Measurements from ENCODE around the gene TRIM45. TPM values are rescaled to one million over a fixed set of nuclear protein-coding genes. Genes with fewer than 3 reads are reported as not detected.

The TRIM45 gene
- total and polyA plus RNA-seq, 2 of the 4 experiments (the other 2 are of a cell fraction), result 2.0 to 5.1 TPM

GRCh38 chr1:117094841-117095604 is 26.5 kb downstream of the TRIM45 start:
- Histone ChIP-seq H4K5ac (ENCODE audit: low read depth, low read length) (peak overlapping the region; percentile 8; the same call in 1 of the 2 replicates), H3K14ac (replicated peaks; ENCODE audit: low read depth, low read length) (peak overlapping the region; percentile 66), H2AK5ac (ENCODE audit: low read depth, low read length) (peak overlapping the region; percentile 94), H3K23ac (ENCODE audit: low read depth, low read length) (no peak overlapping the region), H3K4me3 (ENCODE audit: insufficient read depth, low read depth, low read length) (no peak overlapping the region), H3K4me1 (ENCODE audit: control insufficient read depth, insufficient read depth, low read length) (peaks cover 24% of the 10 kb centered on the region), H4K8ac (ENCODE audit: low read depth in 2 of 2, low read length in 2 of 2) (peak overlapping the region; percentile 37 to 87; a peak in 2 of 4 replicates), H3K18ac (ENCODE audit: low read depth, low read length) (peak overlapping the region; percentile 21), H3K27ac (ENCODE audit: insufficient read depth, low read length) (peak overlapping the region; percentile 32; the same call in 1 of the 2 replicates), H3K56ac (ENCODE audit: extremely low read depth, insufficient read depth, low read length) (no peak overlapping the region), H3K9me1 (ENCODE audit: insufficient read depth, low read length) (peaks cover 25% of the 10 kb centered on the region), H3K4me2 (ENCODE audit: low read depth, low read length) (no peak overlapping the region), H2BK15ac (ENCODE audit: low read depth, low read length) (peak overlapping the region; percentile 26; the same call in 2 of the 3 replicates), H2AK9ac (replicated peaks; ENCODE audit: low read depth, low read length, poor library complexity) (no peak overlapping the region), H3K9me3 (ENCODE audit: control insufficient read depth, insufficient read depth, low read length) (no peaks in the 10 kb centered on the region), H4K20me1 (ENCODE audit: insufficient read depth, low read length) (peaks cover 3% of the 10 kb centered on the region; the same call in 1 of the 2 replicates), H2BK20ac (ENCODE audit: low read depth, low read length) (peak overlapping the region; percentile 84), H3K79me1 (ENCODE audit: low read depth in 1 of 2, low read length in 2 of 2) (peaks cover 0 to 8% of the 10 kb centered on the region in 2 experiments; a peak in 1 of 4 replicates), H4K91ac (ENCODE audit: insufficient read depth, low read depth, low read length) (peak overlapping the region; percentile 87), H3K36me3 (ENCODE audit: control insufficient read depth, insufficient read depth, low read length) (no peaks in the 10 kb centered on the region; the same call in 1 of the 2 replicates), H3K27me3 (ENCODE audit: control insufficient read depth, insufficient read depth, low read length) (no peaks in the 10 kb centered on the region), H2BK120ac (ENCODE audit: low read depth, low read length) (peak overlapping the region; percentile 78), H3K9ac (ENCODE audit: low read depth, low read length) (no peak overlapping the region), H2BK5ac (ENCODE audit: low read depth, low read length, poor library complexity, severe bottlenecking) (peak overlapping the region; percentile 86), H3K4ac (ENCODE audit: low read depth, low read length) (peak overlapping the region; percentile 76), H2AFZ (replicated peaks; ENCODE audit: low read length, poor library complexity) (no peak overlapping the region)
- no peak for TF ChIP-seq MXI1 (IDR thresholded peaks at IDR 0.05; ENCODE audit: borderline replicate concordance, low read depth, low read length)
- no peak for TF ChIP-seq ELK1 (IDR thresholded peaks at IDR 0.05; ENCODE audit: borderline replicate concordance, low read depth, low read length)
- TF ChIP-seq MAFK (IDR thresholded peaks at IDR 0.05; ENCODE audit: low read depth, low read length), result no peak
- TF ChIP-seq CTCF (conservative IDR thresholded peaks at IDR 0.05; ENCODE audit: low read depth, low read length), result no peak
- TF ChIP-seq RAD21 (IDR thresholded peaks at IDR 0.05; ENCODE audit: low read length), result no peak
- TF ChIP-seq BHLHE40 (IDR thresholded peaks at IDR 0.05; ENCODE audit: low read depth, low read length), result no peak
- no peak for TF ChIP-seq FOS (IDR thresholded peaks at IDR 0.05; ENCODE audit: low read depth, low read length)
- TF ChIP-seq MAZ (IDR thresholded peaks at IDR 0.05; ENCODE audit: borderline replicate concordance, low read depth, low read length), result no peak
- no peak for TF ChIP-seq CHD1 (IDR thresholded peaks at IDR 0.05; ENCODE audit: low read depth, low read length)
- no peak for TF ChIP-seq NFE2L2 (IDR thresholded peaks at IDR 0.05; ENCODE audit: low read depth, low read length)
- TF ChIP-seq POLR2A (IDR thresholded peaks at IDR 0.05; ENCODE audit: low read depth, low read length), result no peak
- TF ChIP-seq CEBPB (IDR thresholded peaks at IDR 0.05; ENCODE audit: low read depth, low read length), result no peak
- DNase-seq (peak; percentile 66), ATAC-seq (ENCODE audit: low read depth) (no peak)
- dilution Hi-C loops (cut with HindIII; ENCODE audit: low sequenced_read_pairs, unreplicated experiment), result no loop called here
- CTCF ChIA-PET, result interaction anchor here (0.8 to 2.8 kb wide), 6 partner anchors 15 to 34 kb away, joined by 3 to 11 read pairs (median 4); no protein-coding TSS in a partner anchor
- intact Hi-C loops (cut with micrococcal nuclease), result no loop called here
- WGBS, 2 experiments (ENCODE audit: extremely low coverage in 2 of 2, insufficient read length in 1 of 2), result 92% methylated on average over 2 of the region's 7 CpGs; no CpG with 5 or more reads in 1 of the 2 experiments
- BruUV-seq (replicated peaks), result no TSS peak
- in situ Hi-C loops (cut with MboI; ENCODE audit: low sequenced_read_pairs), result no loop called here
- POLR2A ChIA-PET (ENCODE audit: unreplicated experiment), result interaction anchor here (0.9 kb wide), 1 partner anchor 18 kb away, joined by 3 read pairs; no protein-coding TSS in a partner anchor

All from IMR-90 (cell line).